BLaER1 treated with 17β-estradiol and CSF1 and Interleukin-3, amounts not matched to agents 10 nM and 100 nM (cell line): ENCODE measurements around the gene SUMO4.

Source experiments
- H3K27ac ChIP-seq, 11 experiments: shearing (Covaris generic); formaldehyde crosslinking; 2 replicates each; pipeline ENCODE4 v1.8.1; 2022
- H3K27me3 ChIP-seq, 11 experiments: shearing (Covaris generic); formaldehyde crosslinking; 2 replicates each; pipeline ENCODE4 v1.8.1; 2022
- H3K36me3 ChIP-seq, 11 experiments: shearing (Covaris generic); formaldehyde crosslinking; 2 replicates each; pipeline ENCODE4 v1.8.1; 2022
- H3K4me1 ChIP-seq, 10 experiments: shearing (Covaris generic); formaldehyde crosslinking; 2 replicates each; pipeline ENCODE4 v1.8.1; 2022
- H3K4me2 ChIP-seq, 11 experiments: shearing (Covaris generic); formaldehyde crosslinking; 2 replicates each; pipeline ENCODE4 v1.8.1; 2022
- H3K4me3 ChIP-seq, 10 experiments: shearing (Covaris generic); formaldehyde crosslinking; 2 replicates each; pipeline ENCODE4 v1.8.1; 2022
- H3K9ac ChIP-seq, 11 experiments: shearing (Covaris generic); formaldehyde crosslinking; 2 replicates each; pipeline ENCODE4 v1.8.1; 2022
- H3K9me3 ChIP-seq, 11 experiments: shearing (Covaris generic); formaldehyde crosslinking; replicated peaks in 1 of 11; 2 replicates each; pipeline ENCODE4 v1.8.1; 2022
- H4K20me1 ChIP-seq, 11 experiments: shearing (Covaris generic); formaldehyde crosslinking; 2 replicates each; pipeline ENCODE4 v1.8.1; 2022
- Cebpa-rat ChIP-seq, 11 experiments: shearing (Covaris generic); IDR thresholded peaks; 2 replicates each; pipeline ENCODE4 v1.8.1; 2022

The SUMO4 gene

DNA sequence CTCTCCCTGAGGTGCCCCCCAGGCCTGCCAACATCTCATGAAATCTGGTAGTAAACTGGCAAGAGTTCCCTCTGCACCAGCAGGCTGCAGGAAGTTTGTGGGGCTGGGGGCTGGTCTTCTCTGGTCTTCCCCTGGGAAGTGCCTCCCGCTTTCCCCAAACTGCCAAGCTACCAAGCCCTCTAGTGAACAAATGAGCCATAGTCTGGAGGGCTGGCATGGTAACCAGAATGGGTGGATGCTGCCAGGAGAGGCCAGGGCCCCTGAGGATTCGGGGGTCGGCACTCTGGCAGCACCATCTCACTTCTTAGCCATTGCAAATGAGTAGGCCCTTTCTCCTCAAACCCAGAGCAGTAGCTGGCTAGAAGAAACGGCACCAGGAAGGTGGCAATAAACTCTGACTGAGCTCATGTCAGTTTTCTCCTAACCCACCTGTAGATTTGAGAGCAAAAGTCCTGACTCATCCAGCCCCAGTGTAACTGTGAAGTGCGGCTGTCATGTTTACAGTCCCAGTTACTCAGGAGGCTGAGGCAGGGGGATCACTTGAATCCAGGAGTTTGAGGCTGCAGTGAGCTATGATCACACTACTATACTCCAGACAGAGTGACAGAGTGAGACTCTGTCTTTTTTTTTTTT is 48.9 kb downstream of the SUMO4 start:
- Histone ChIP-seq H3K4me2 (peak overlapping the region in 6 of 11 experiments; percentile 3 to 38 (median 26); a peak in 4 of 22 replicates), H3K4me1 (peaks cover 7 to 17% (median 12%) of the 10 kb centered on the region in 10 experiments), H3K9me3 (peaks cover 0 to 20% (median 0%) of the 10 kb centered on the region in 11 experiments; a peak in 7 of 22 replicates), H3K27ac (0 out of 22 replicates have a peak overlapping the region, but pooled peaks of 2 of the 11 experiments have one; percentile 2 to 23), H4K20me1 (peaks cover 0 to 26% (median 1%) of the 10 kb centered on the region in 11 experiments; a peak in 7 of 22 replicates), H3K9ac (no peak overlapping the region), H3K4me3 (no peak overlapping the region), H3K27me3 (no peaks in the 10 kb centered on the region), H3K36me3 (peaks cover 27 to 58% (median 49%) of the 10 kb centered on the region in 11 experiments)
- TF ChIP-seq Cebpa-rat (IDR thresholded peaks at IDR 0.05), result no peak

DNA sequence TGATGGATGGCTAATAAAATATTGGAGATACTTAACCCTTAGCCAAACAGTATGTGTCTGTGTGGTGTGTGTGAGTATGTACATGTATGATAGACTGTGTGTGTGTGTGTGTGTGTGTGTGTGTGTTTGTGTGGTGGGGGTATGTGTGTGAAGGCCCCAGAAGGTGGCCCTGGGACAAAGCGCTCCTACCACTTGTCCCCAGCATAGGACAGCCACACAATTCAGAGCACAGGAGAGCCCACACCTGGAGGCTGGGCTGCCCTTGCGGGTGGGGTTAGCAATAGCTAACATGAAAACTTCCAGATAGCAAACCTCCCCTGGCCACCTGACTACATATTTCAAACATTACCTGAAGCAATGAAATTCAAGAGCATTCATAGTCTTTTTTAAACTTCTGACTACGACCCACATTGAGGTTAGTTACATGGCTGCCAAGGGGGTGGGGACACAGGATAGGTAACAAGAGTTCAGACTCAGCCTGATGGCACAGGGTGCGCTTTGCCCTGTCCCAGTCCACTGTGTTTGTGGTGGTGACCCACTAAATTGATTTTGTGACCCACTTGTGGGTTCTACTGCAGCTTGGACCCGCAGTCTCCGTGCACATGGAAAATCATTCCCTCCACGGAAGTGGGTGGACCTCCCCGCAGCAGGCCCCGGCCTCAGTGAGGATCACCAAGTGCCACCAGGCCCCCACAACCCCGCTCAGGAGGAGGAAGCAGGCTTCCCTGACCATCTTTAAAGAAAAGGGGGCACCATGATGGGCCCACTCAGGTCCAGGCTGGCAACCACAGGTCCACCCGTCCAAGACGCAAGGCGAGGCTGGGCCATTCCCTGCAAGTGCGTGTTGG is 50.0 kb downstream of the SUMO4 start:
- no peak overlapping the region for H3K4me3 ChIP-seq
- no peak overlapping the region for H3K9ac ChIP-seq

More for the DNA sequence above, 50.0 kb downstream of the SUMO4 start:
- no peak overlapping the region for H3K4me2 ChIP-seq
- H4K20me1 ChIP-seq, result peaks cover 4 to 33% (median 9%) of the 10 kb centered on the region in 11 experiments; a peak in 10 of 22 replicates
- peaks cover 27 to 67% (median 50%) of the 10 kb centered on the region in 11 experiments for H3K36me3 ChIP-seq
- H3K4me1 ChIP-seq, result peaks cover 18 to 28% (median 24%) of the 10 kb centered on the region in 10 experiments
- H3K27me3 ChIP-seq, result no peaks in the 10 kb centered on the region
- H3K9me3 ChIP-seq, result peaks cover 0 to 13% (median 0%) of the 10 kb centered on the region in 11 experiments; a peak in 7 of 22 replicates
- TF ChIP-seq Cebpa-rat (IDR thresholded peaks at IDR 0.05), result no peak
- no peak overlapping the region for H3K27ac ChIP-seq
